Activated CD4-positive, alpha-beta memory T cell treated with anti-CD3 and anti-CD28 coated beads, Interleukin-2, amount 10 ng/mL, durations not matched to agents 7 days and 5 days (primary cell): ENCODE data around the gene FBH1. TPM values are rescaled to one million over a fixed set of nuclear protein-coding genes. Genes with fewer than 3 reads are reported as not detected.

ENCODE experiments used
- CTCF ChIA-PET: fragments of 350-600 bp; sonication (Branson Sonifier 250); formaldehyde crosslinking; loops from one replicate; lab custom pipeline; 2021; ENCODE audit warnings: antibody characterized with exemption, inconsistent platforms; lab: Charles Lee
- POLR2A ChIA-PET: fragments of 350-600 bp; sonication (Branson Sonifier 250); formaldehyde crosslinking; loops from one replicate; lab custom pipeline; 2021; ENCODE audit warnings: antibody characterized with exemption; lab: Charles Lee
- DNase-seq: peaks from one replicate; pipeline ENCODE4 v3.0.0-alpha.2; 2020
- H3K27ac Mint-ChIP-seq: one replicate; pipeline ENCODE4 v1.8.0; 2021; ENCODE audit warnings: mild to moderate bottlenecking, mixed read lengths
- H3K27me3 Mint-ChIP-seq: one replicate; pipeline ENCODE4 v1.8.0; 2021; ENCODE audit warnings: mixed read lengths
- H3K36me3 Mint-ChIP-seq: one replicate; pipeline ENCODE4 v1.8.0; 2021; ENCODE audit warnings: low read depth, mixed read lengths
- H3K4me1 Mint-ChIP-seq: one replicate; pipeline ENCODE4 v1.8.0; 2021; ENCODE audit warnings: mixed read lengths
- H3K4me3 Mint-ChIP-seq: one replicate; pipeline ENCODE4 v1.8.0; 2021; ENCODE audit warnings: mild to moderate bottlenecking, mixed read lengths
- H3K9me3 Mint-ChIP-seq: one replicate; pipeline ENCODE4 v1.8.0; 2021; ENCODE audit warnings: mixed read lengths
- total RNA-seq, 2 experiments: library from RNA; stranded (reverse); gene quantifications; one replicate each; pipeline ENCODE4 v1.2.3, GENCODE V29; 2021

Gene FBH1
- total RNA-seq, 2 experiments from 2014 or later = 54.8 to 61.6 TPM

DNA sequence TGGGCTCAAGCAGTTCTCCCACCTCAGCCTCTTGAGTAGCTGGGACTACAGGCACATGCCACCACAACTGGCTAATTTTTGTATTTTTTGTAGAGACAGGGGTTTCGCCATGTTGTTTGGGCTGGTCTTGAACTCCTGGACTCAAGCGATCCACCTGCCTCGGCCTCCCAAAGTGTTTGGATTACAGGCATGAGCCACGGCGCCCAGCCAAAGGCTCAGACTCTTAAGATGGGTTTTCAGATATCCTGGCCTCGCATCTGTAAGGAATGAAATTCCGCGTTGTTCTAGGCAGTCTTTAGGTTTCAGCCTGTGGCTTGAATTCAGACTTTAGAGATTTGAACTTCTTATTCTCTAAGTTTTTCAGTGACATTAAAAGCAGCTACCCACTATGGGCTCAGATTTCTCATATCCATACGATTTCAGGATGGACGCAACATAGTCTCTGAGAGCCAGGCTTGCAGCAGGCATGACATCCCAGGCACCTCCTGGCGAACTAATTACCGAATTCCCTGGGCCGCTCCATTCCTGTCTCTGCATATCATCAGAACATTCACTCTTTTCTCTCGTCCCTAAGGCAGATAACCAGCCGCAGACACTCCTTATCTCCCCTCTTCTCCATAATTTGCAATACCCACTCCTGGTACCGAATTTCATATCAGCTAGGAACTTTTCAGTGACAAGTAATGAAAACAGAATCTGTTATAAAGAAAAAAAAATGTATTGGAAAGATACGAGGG lies 57.6 kb downstream of the FBH1 start:
- H3K27me3 Mint-ChIP-seq = no peaks in the 10 kb centered on the region
- H3K36me3 Mint-ChIP-seq = peaks cover 6% of the 10 kb centered on the region
- no peaks in the 10 kb centered on the region for H3K9me3 Mint-ChIP-seq
- H3K4me3 Mint-ChIP-seq = no peak overlapping the region
- peaks cover 7% of the 10 kb centered on the region for H3K4me1 Mint-ChIP-seq
- no peak for DNase-seq
- no peak overlapping the region for H3K27ac Mint-ChIP-seq
- POLR2A ChIA-PET = no interaction called here
- CTCF ChIA-PET = no interaction called here

GRCh38 chr10:5948208-5948585 lies 58.2 kb downstream of the FBH1 start:
- no peak overlapping the region for H3K27ac Mint-ChIP-seq
- ChIA-PET POLR2A (interaction anchor here (0.9 kb wide), 1 partner anchor 11 kb away, joined by 3 read pairs; no protein-coding TSS in a partner anchor), CTCF (interaction anchor here (0.7 kb wide), 1 partner anchor 145 kb away, joined by 3 read pairs; no protein-coding TSS in a partner anchor)

GRCh38 chr10:5949009-5949759 lies 59.1 kb downstream of the FBH1 start:
- peaks cover 17% of the 10 kb centered on the region for H3K36me3 Mint-ChIP-seq
- H3K27me3 Mint-ChIP-seq = no peaks in the 10 kb centered on the region
- H3K27ac Mint-ChIP-seq = no peak overlapping the region
- H3K4me3 Mint-ChIP-seq = no peak overlapping the region
- no peaks in the 10 kb centered on the region for H3K9me3 Mint-ChIP-seq
- ChIA-PET CTCF (interaction anchor here (0.7 kb wide), 1 partner anchor 146 kb away, joined by 3 read pairs; no protein-coding TSS in a partner anchor), POLR2A (interaction anchor here (0.6 to 0.9 kb wide), 2 partner anchors 12 to 181 kb away, joined by 3 read pairs; no protein-coding TSS in a partner anchor)
- DNase-seq = peak; percentile 33
- H3K4me1 Mint-ChIP-seq = peaks cover 7% of the 10 kb centered on the region

More at GRCh38 chr10:5948208-5948585, 58.2 kb downstream of the FBH1 start:
- Mint-ChIP-seq H3K9me3 (no peaks in the 10 kb centered on the region), H3K27me3 (no peaks in the 10 kb centered on the region), H3K4me1 (peaks cover 7% of the 10 kb centered on the region), H3K4me3 (no peak overlapping the region), H3K36me3 (peaks cover 11% of the 10 kb centered on the region)
- no peak for DNase-seq

DNA sequence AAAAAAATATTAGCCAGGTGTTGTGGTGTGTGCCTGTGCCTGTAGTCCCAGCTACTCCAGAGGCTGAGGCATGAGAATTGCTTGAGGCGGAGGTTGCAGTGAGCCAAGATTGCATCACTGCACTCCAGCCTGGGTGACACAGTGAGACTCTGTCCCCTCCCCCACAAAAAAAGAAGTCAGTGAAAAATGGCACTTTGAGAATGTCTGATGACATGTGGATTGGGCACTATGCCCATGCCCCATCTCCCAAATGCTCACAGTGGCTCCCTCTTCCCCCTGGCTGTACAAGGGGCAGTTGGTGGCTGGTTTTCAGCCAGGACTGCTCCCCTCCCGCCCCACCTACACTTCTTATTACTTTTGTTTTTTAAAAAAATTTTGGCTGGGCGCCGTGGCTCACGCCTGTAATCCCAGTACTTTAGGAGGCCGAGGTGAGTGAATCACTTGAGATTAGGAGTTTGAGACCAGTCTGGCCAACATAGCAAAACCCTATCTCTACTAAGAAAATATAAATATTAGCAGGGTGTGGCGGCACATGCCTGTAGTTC lies 61.2 kb downstream of the FBH1 start:
- Mint-ChIP-seq H3K36me3 (peaks cover 20% of the 10 kb centered on the region), H3K9me3 (no peaks in the 10 kb centered on the region), H3K27ac (no peak overlapping the region), H3K4me1 (peaks cover under 1% of the 10 kb centered on the region), H3K27me3 (no peaks in the 10 kb centered on the region), H3K4me3 (no peak overlapping the region)
- ChIA-PET CTCF (interaction anchor here (0.7 kb wide), 1 partner anchor 16 kb away, joined by 7 read pairs; no protein-coding TSS in a partner anchor), POLR2A (no interaction called here)
- DNase-seq = no peak

- ChIA-PET CTCF (no interaction called here), POLR2A (no interaction called here)
- H3K27me3 Mint-ChIP-seq = no peaks in the 10 kb centered on the region
- H3K4me3 Mint-ChIP-seq = no peak overlapping the region
- H3K36me3 Mint-ChIP-seq = peaks cover 21% of the 10 kb centered on the region
- H3K9me3 Mint-ChIP-seq = no peaks in the 10 kb centered on the region
- no peaks in the 10 kb centered on the region for H3K4me1 Mint-ChIP-seq
- DNase-seq = no peak
- H3K27ac Mint-ChIP-seq = no peak overlapping the region
Observed at GRCh38 chr10:5951721-5952407, 61.8 kb downstream of the FBH1 start.

DNA sequence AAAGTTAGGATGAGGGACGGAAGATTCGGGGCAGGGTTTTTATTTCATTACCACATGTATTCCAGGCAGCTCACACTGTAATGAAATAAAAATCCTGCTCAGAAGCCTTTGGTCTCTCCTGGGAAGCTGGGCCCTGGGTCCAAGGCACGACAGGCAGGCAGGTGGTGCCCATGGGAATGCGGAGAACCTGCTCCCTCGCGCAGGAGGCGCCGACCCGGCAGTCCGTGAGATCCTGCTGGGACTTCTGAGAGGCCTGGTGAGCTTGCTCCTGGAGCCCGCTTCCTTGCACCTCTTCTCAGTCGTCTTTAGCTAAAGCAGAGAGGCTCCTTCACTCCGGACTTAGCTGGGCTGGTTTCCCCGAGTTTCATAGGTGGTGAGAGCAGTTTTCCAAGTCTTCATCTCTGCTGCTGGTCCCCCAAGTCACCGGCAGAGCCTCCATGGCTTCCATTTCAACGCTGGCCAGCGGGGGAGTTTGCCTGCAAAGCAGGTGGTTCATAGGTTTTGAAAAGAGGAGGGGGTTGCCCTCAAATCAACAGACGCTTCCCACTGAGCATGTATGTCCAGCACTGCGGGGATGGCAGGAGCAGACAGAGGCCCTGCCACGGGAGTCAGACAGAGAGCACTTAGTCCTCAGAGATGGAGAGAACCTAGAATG lies 62.8 kb downstream of the FBH1 start:
- Mint-ChIP-seq H3K27ac (no peak overlapping the region), H3K9me3 (no peaks in the 10 kb centered on the region), H3K27me3 (no peaks in the 10 kb centered on the region), H3K4me1 (no peaks in the 10 kb centered on the region), H3K4me3 (no peak overlapping the region), H3K36me3 (peaks cover 23% of the 10 kb centered on the region)
- no peak for DNase-seq
- POLR2A ChIA-PET = interaction anchor here (1.0 kb wide), 1 partner anchor 35 kb away, joined by 4 read pairs; no protein-coding TSS in a partner anchor
- CTCF ChIA-PET = no interaction called here

GRCh38 chr10:5953676-5954075 lies 63.6 kb downstream of the FBH1 start:
- no peak for DNase-seq
- H3K27ac Mint-ChIP-seq = no peak overlapping the region
- CTCF ChIA-PET = no interaction called here
- H3K4me3 Mint-ChIP-seq = no peak overlapping the region
- POLR2A ChIA-PET = interaction anchor here (0.9 to 1.0 kb wide), 2 partner anchors 13 to 34 kb away, joined by 3 to 4 read pairs; no protein-coding TSS in a partner anchor
- no peaks in the 10 kb centered on the region for H3K4me1 Mint-ChIP-seq
- no peaks in the 10 kb centered on the region for H3K27me3 Mint-ChIP-seq
- H3K36me3 Mint-ChIP-seq = peaks cover 28% of the 10 kb centered on the region
- H3K9me3 Mint-ChIP-seq = no peaks in the 10 kb centered on the region

DNA sequence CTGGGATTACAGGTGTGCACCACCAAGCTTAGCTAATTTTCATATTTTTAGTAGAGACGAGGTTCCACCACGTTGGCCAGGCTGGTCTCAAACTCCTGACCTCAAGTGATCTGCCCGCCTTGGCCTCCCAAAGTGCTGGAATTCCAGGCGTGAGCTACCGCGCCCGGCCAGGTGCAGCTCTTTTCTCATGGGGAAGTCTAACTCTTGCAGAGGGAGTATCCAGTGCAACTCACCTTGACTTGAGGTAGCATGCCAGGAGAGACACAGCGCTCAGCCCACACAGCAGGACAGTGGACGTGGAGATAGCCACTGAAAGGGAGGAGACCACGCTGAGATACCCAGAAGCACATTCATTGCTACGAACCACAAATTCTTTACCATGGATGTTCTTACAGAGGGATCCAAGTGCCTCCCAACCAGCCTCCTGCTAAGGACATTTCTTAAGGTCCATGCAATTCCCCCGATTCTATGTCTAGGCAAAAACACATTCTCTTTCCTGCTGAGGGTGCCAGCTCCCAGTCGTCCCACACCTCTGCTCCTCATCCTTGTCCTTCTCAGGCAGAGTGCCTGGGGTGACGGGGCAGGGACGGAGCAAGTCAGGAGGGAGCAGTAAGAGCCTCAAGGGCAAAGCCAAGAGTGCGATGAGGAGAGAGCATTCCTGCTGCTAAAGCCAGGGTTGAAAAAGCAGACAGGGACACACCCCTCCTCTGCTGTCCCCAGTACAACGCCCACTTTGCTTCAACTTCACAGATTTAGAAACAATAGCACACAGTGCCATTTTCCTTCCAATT lies 66.3 kb downstream of the FBH1 start:
- POLR2A ChIA-PET = interaction anchor here (0.9 kb wide), 1 partner anchor 68 kb away, joined by 3 read pairs; no protein-coding TSS in a partner anchor
- Mint-ChIP-seq H3K27me3 (no peaks in the 10 kb centered on the region), H3K4me1 (no peaks in the 10 kb centered on the region), H3K4me3 (no peak overlapping the region), H3K9me3 (no peaks in the 10 kb centered on the region), H3K27ac (no peak overlapping the region), H3K36me3 (peaks cover 46% of the 10 kb centered on the region)
- CTCF ChIA-PET = no interaction called here
- no peak for DNase-seq

DNA sequence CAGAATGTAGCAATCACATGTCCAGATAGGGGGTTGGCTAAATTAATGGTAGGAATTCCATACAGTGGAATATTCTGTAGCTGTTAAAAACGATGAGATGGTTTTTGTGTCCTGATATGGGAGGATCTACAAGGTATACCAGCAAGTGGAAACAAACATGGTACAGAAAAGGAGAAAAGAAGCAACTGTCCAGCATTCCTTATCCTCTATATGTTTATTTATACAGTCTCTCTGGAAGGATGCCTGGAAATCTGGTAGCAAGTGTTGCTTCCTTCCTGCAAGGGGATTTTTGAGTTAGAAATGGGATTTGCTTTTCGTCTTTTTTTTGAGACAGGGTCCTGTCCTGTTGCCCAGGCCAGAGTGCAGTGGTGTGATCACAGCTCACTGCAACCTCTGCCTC lies 68.0 kb downstream of the FBH1 start:
- H3K36me3 Mint-ChIP-seq = peaks cover 47% of the 10 kb centered on the region
- H3K27me3 Mint-ChIP-seq = no peaks in the 10 kb centered on the region
- no peaks in the 10 kb centered on the region for H3K9me3 Mint-ChIP-seq
- no peak for DNase-seq
- POLR2A ChIA-PET = interaction anchor here (1.0 kb wide), 1 partner anchor 163 kb away, joined by 3 read pairs; no protein-coding TSS in a partner anchor
- CTCF ChIA-PET = no interaction called here
- H3K4me3 Mint-ChIP-seq = no peak overlapping the region
- no peaks in the 10 kb centered on the region for H3K4me1 Mint-ChIP-seq
- H3K27ac Mint-ChIP-seq = no peak overlapping the region

DNA sequence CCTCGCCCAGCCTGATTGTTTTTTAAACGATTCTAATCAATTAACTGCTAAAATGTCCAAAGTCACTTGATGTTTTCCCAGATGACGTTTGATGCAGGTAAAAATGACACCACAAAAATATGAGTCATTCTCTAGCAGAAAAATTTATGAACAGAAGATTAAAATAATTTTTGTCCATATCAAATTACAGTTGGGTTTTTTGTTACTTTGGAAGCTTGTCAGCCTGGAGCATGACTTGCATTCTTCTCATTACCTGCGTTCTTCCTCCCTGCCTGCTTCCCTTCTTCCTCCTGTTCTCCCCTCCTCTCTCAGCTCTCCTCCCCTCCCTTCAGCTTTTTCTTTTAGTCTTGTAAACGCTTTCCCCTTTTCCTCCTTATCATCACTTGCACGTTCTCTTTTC lies 68.6 kb downstream of the FBH1 start:
- Mint-ChIP-seq H3K4me1 (no peaks in the 10 kb centered on the region), H3K9me3 (no peaks in the 10 kb centered on the region), H3K36me3 (peaks cover 44% of the 10 kb centered on the region), H3K4me3 (no peak overlapping the region), H3K27ac (no peak overlapping the region), H3K27me3 (no peaks in the 10 kb centered on the region)
- ChIA-PET CTCF (interaction anchor here (0.7 kb wide), 1 partner anchor 14 kb away, joined by 3 read pairs; no protein-coding TSS in a partner anchor), POLR2A (interaction anchor here (1.0 kb wide), 1 partner anchor 164 kb away, joined by 3 read pairs; no protein-coding TSS in a partner anchor)
- no peak for DNase-seq

- POLR2A ChIA-PET = interaction anchor here (1.0 kb wide), 1 partner anchor 164 kb away, joined by 3 read pairs; no protein-coding TSS in a partner anchor
- no peak for DNase-seq
- Mint-ChIP-seq H3K27me3 (no peaks in the 10 kb centered on the region), H3K27ac (no peak overlapping the region), H3K4me1 (no peaks in the 10 kb centered on the region), H3K36me3 (peaks cover 46% of the 10 kb centered on the region), H3K4me3 (no peak overlapping the region), H3K9me3 (no peaks in the 10 kb centered on the region)
- CTCF ChIA-PET = interaction anchor here (0.7 kb wide), 2 partner anchors 15 to 167 kb away, joined by 3 to 4 read pairs; no protein-coding TSS in a partner anchor
Observed at GRCh38 chr10:5959142-5959541, 69.1 kb downstream of the FBH1 start.
